A549 (cell line): ENCODE data around the gene MGAT2. TPM values are rescaled to one million over a fixed set of nuclear protein-coding genes. Genes with fewer than 3 reads are reported as not detected.
A peak's percentile ranks its signal among the peaks of the same experiment; 100 is the strongest.

Experiments
- ATAC-seq, 2 experiments: fragments of 200-7000 bp in 1 of 2; fragments of >200 bp in 1 of 2; cut with Nextera tagmentation in 1 of 2; cut with Tn5 transposase in 1 of 2; 3 replicates each; pipeline versions ENCODE4 v1.8.0 to v1.9.1; 2018 to 2020; ENCODE audit warnings: mild to moderate bottlenecking in 1 of 2, moderate library complexity in 1 of 2
- CTCF ChIA-PET: fragments of 300-600 bp; sonication (Branson Sonifier 250); formaldehyde crosslinking; extraction: SDS; loops from one replicate; lab custom pipeline; 2021; ENCODE audit warnings: antibody characterized with exemption, inconsistent platforms; lab: Yijun Ruan, JAX
- POLR2A ChIA-PET: fragments of 350-600 bp; formaldehyde crosslinking; extraction: SDS; loops from one replicate; lab custom pipeline; 2021; ENCODE audit warnings: antibody characterized with exemption, inconsistent platforms; lab: Yijun Ruan, JAX
- DNase-seq, 2 experiments: peaks; one replicate each; pipeline versions ENCODE4 v3.0.0 to v3.0.0-alpha.2; 2011 to 2016; ENCODE audit warnings: low read depth in 1 of 2, low spot score in 1 of 2
- FAIRE-seq: peaks from 2 replicates; lab custom pipeline; 2011; peaks lifted over from hg19 to GRCh38; lab: Jason Lieb, UNC
- H3K27ac ChIP-seq, 2 experiments: fragments of >200 bp; sonication (Bioruptor Twin); formaldehyde crosslinking; 3 replicates each; pipeline ENCODE4 v1.5.1; 2016 to 2017
- H3K4me1 ChIP-seq: fragments of >200 bp; sonication (Bioruptor Twin); formaldehyde crosslinking; 3 replicates; pipeline ENCODE4 v1.6.1; 2016
- H3K4me2 ChIP-seq: fragments of >200 bp; sonication (Bioruptor Twin); formaldehyde crosslinking; 3 replicates; pipeline ENCODE4 v1.6.1; 2016
- H3K4me3 ChIP-seq: fragments of >200 bp; sonication (Bioruptor Twin); formaldehyde crosslinking; 3 replicates; pipeline ENCODE4 v1.5.1; 2016
- H3K9me3 ChIP-seq: fragments of >200 bp; sonication (Bioruptor Twin); formaldehyde crosslinking; 3 replicates; pipeline ENCODE4 v1.6.1; 2016
- ATOH8 ChIP-seq: fragments of 250-450 bp; sonication (Bioruptor Pico); IDR thresholded peaks from 2 replicates; pipeline ENCODE4 v1.5.0; 2020; ENCODE audit warnings: low read depth, mild to moderate bottlenecking, moderate library complexity
- BCL3 ChIP-seq: fragments of >200 bp; sonication (Bioruptor Twin); formaldehyde crosslinking; IDR thresholded peaks from 3 replicates; pipeline ENCODE4 v1.6.1; 2016
- CHD4 ChIP-seq: fragments of 200-600 bp; sonication (generic); IDR thresholded peaks from 2 replicates; pipeline ENCODE4 v1.6.1; 2016; ENCODE audit warnings: antibody characterized with exemption, mild to moderate bottlenecking, borderline replicate concordance
- EHF ChIP-seq: fragments of 250-450 bp; sonication (Bioruptor Pico); IDR thresholded peaks from 2 replicates; pipeline ENCODE4 v1.5.0; 2020; ENCODE audit warnings: mild to moderate bottlenecking
- EP300 ChIP-seq, 2 experiments: fragments of >200 bp; sonication (Bioruptor Twin); formaldehyde crosslinking; IDR thresholded peaks; 2 replicates in 1 of 2; 3 replicates in 1 of 2; pipeline ENCODE4 v1.6.1; 2016 to 2017
- ESRRA ChIP-seq: fragments of 150-350 bp; IDR thresholded peaks from 2 replicates; pipeline ENCODE4 v1.6.1; 2014; ENCODE audit warnings: mild to moderate bottlenecking, low read length, borderline replicate concordance
- FOSL2 ChIP-seq, 2 experiments: fragments of 450-650 bp in 1 of 2; fragments of >200 bp in 1 of 2; sonication (Bioruptor Twin) in 1 of 2; formaldehyde crosslinking; IDR thresholded peaks; 2 replicates each; pipeline versions ENCODE4 v1.5.0 to v1.6.1; 2016 to 2020; ENCODE audit warnings: mild to moderate bottlenecking in 1 of 2, moderate library complexity in 1 of 2
- GATA3 ChIP-seq: IDR thresholded peaks from 2 replicates; pipeline ENCODE4 v1.6.1; 2012; ENCODE audit warnings: borderline replicate concordance
- HDAC2 ChIP-seq: fragments of 200-600 bp; sonication (generic); IDR thresholded peaks from 2 replicates; pipeline ENCODE4 v1.6.1; 2016
- HES2 ChIP-seq: fragments of >200 bp; sonication (Bioruptor Twin); formaldehyde crosslinking; IDR thresholded peaks from 2 replicates; pipeline ENCODE4 v1.6.1; 2016
- HEYL ChIP-seq: fragments of 250-450 bp; sonication (Bioruptor Pico); IDR thresholded peaks from 2 replicates; pipeline ENCODE4 v1.8.0; 2021; ENCODE audit warnings: mild to moderate bottlenecking, moderate library complexity
- HOXA7 ChIP-seq: fragments of 250-450 bp; sonication (Bioruptor Pico); IDR thresholded peaks from 2 replicates; pipeline ENCODE4 v1.5.0; 2020; ENCODE audit warnings: mild to moderate bottlenecking, moderate library complexity
- HOXB13 ChIP-seq: fragments of 250-450 bp; sonication (Bioruptor Pico); IDR thresholded peaks from 2 replicates; pipeline ENCODE4 v1.5.0; 2020; ENCODE audit warnings: low read depth, mild to moderate bottlenecking, moderate library complexity
- JUN ChIP-seq, 2 experiments: fragments of >200 bp; sonication (Bioruptor Twin); formaldehyde crosslinking; IDR thresholded peaks; 2 replicates in 1 of 2; 3 replicates in 1 of 2; pipeline ENCODE4 v1.6.1; 2016 to 2017
- KDM1A ChIP-seq: fragments of 200-600 bp; sonication (generic); IDR thresholded peaks from 2 replicates; pipeline ENCODE4 v1.6.1; 2016; ENCODE audit warnings: low read depth, mild to moderate bottlenecking
- MAX ChIP-seq: IDR thresholded peaks from 2 replicates; pipeline ENCODE4 v1.6.1; 2012
- MAZ ChIP-seq: fragments of 150-350 bp; IDR thresholded peaks from 2 replicates; pipeline ENCODE4 v1.6.1; 2014; ENCODE audit warnings: antibody characterized with exemption, low read depth, low read length, borderline replicate concordance
- MYC ChIP-seq: IDR thresholded peaks from 2 replicates; pipeline ENCODE4 v1.6.1; 2012; ENCODE audit warnings: mild to moderate bottlenecking, inconsistent platforms, low read length, improper control_type of control experiment, borderline replicate concordance
- PBX3 ChIP-seq: IDR thresholded peaks from 2 replicates; pipeline ENCODE4 v1.6.1; 2012
- SREBF2 ChIP-seq: fragments of 450-650 bp; IDR thresholded peaks from 2 replicates; pipeline ENCODE4 v1.6.1; 2014; ENCODE audit warnings: mild to moderate bottlenecking, moderate library complexity
- TFCP2L1 ChIP-seq: fragments of 250-450 bp; sonication (Bioruptor Pico); IDR thresholded peaks from 2 replicates; pipeline ENCODE4 v1.5.0; 2021; ENCODE audit warnings: mild to moderate bottlenecking
- WGBS: methylation state at CpG from one replicate; pipeline ENCODE4 v1.1.6; 2017; ENCODE audit errors: missing lambda C conversion rate; 5-methylcytosine and 5-hydroxymethylcytosine counted together
- polyA plus RNA-seq, 4 experiments: library from polyadenylated mRNA; depleted of rRNA in 3 of 4; stranded (reverse); fragments of >200 nt; fragmentation: RNase III in 1 of 4; extraction: RNeasy Plus Mini Kit Qiagen cat#74134 plus additional on column Dnase treatment in 1 of 4; gene quantifications; 2 replicates in 3 of 4; 3 replicates in 1 of 4; pipeline ENCODE4 v1.2.3, GENCODE V29; 2011 to 2017

Gene MGAT2
- polyA plus RNA-seq, 2 of the 4 experiments (the other 2 are of a cell fraction): 27.0 to 35.6 TPM

- Histone ChIP-seq H3K4me3 (no peak overlapping the region), H3K4me2 (peak overlapping the region; percentile 76), H3K27ac (no peak overlapping the region), H3K4me1 (peaks cover 31% of the 10 kb centered on the region), H3K9me3 (no peaks in the 10 kb centered on the region)
- TF ChIP-seq KDM1A: no peak
- DNase-seq: no peak
- ChIA-PET POLR2A (interaction anchor here (3.2 kb wide), 1 partner anchor 131 kb away, joined by 43 read pairs; the partner anchor contains the start of gene KLHDC2), CTCF (interaction anchor here (1.0 to 1.5 kb wide), 2 partner anchors 11 to 52 kb away, joined by 3 to 4 read pairs; partner anchors contain the start of gene POLE2)
- WGBS: 100% methylated on average over 1 of the region's 1 CpG
- ATAC-seq: no peak
- no peak for FAIRE-seq
Measured at GRCh38 chr14:49636866-49637265, 16.3 kb downstream of the MGAT2 start.

GRCh38 chr14:49637534-49638078 is 17.0 kb downstream of the MGAT2 start:
- ChIA-PET CTCF (interaction anchor here (0.6 to 1.5 kb wide), 4 partner anchors 17 to 263 kb away, joined by 3 to 5 read pairs (median 3); partner anchors contain the start of genes MGAT2, POLE2 and RPL36AL), POLR2A (no interaction called here)
- Histone ChIP-seq H3K27ac (no peak overlapping the region), H3K4me1 (peaks cover 35% of the 10 kb centered on the region), H3K9me3 (no peaks in the 10 kb centered on the region), H3K4me2 (no peak overlapping the region), H3K4me3 (no peak overlapping the region)
- DNase-seq (no peak), ATAC-seq (no peak), FAIRE-seq (no peak)
- 97% methylated on average over 3 of the region's 3 CpGs for WGBS
- TF ChIP-seq MAX (no peak), PBX3 (no peak), CHD4 (no peak), EP300 (IDR thresholded peaks at IDR 0.05) (no peak), FOSL2 (IDR thresholded peaks at IDR 0.05) (no peak), FOSL2 (CRISPR knock-in tag; IDR thresholded peaks at IDR 0.05) (no peak), HOXB13 (no peak), ATOH8 (CRISPR knock-in tag) (no peak), HDAC2 (no peak), EHF (CRISPR knock-in tag) (no peak), HOXA7 (CRISPR knock-in tag) (no peak), GATA3 (no peak), MYC (no peak), HEYL (CRISPR knock-in tag) (no peak), MAZ (no peak), BCL3 (no peak), SREBF2 (no peak), TFCP2L1 (no peak), JUN (IDR thresholded peaks at IDR 0.05) (no peak), ESRRA (no peak), HES2 (no peak)
